ENCODE results near the gene NUPR1.

- TF ChIP-seq CTCF (IDR thresholded peaks at IDR 0.05) (no peak), POLR2AphosphoS5 (IDR thresholded peaks at IDR 0.05) (no peak)
These were observed 3.9 kb upstream of the NUPR1 start for GRCh38 chr16:28542646-28543045.

Measured in stomach (tissue), 4 donors.